Activated CD4-positive, alpha-beta T cell treated with anti-CD3 and anti-CD28 coated beads, Interleukin-2, amount 10 ng/mL, durations not matched to agents 7 days and 5 days (primary cell): Measurements from ENCODE around the gene GNG2. TPM values are rescaled to one million over a fixed set of nuclear protein-coding genes. Genes with fewer than 3 reads are reported as not detected.

Experiments used
- CTCF ChIA-PET: fragments of 350-600 bp; sonication (Branson Sonifier 250); formaldehyde crosslinking; loops from one replicate; lab custom pipeline; 2021; ENCODE audit warnings: antibody characterized with exemption; lab: Charles Lee
- POLR2A ChIA-PET: fragments of 350-600 bp; sonication (Branson Sonifier 250); formaldehyde crosslinking; loops from one replicate; lab custom pipeline; 2021; ENCODE audit warnings: antibody characterized with exemption; lab: Charles Lee
- DNase-seq: peaks from one replicate; pipeline ENCODE4 v3.0.0-alpha.2; 2020
- H3K27ac Mint-ChIP-seq: one replicate; pipeline ENCODE4 v1.8.0; 2021; ENCODE audit warnings: mild to moderate bottlenecking, moderate library complexity, mixed read lengths
- H3K27me3 Mint-ChIP-seq: one replicate; pipeline ENCODE4 v1.8.0; 2021; ENCODE audit warnings: mixed read lengths
- H3K36me3 Mint-ChIP-seq: one replicate; pipeline ENCODE4 v1.8.0; 2021; ENCODE audit warnings: low read depth, mixed read lengths
- H3K4me1 Mint-ChIP-seq: one replicate; pipeline ENCODE4 v1.8.0; 2021; ENCODE audit warnings: mixed read lengths
- H3K4me3 Mint-ChIP-seq: one replicate; pipeline ENCODE4 v1.8.0; 2021; ENCODE audit warnings: mild to moderate bottlenecking, moderate library complexity, mixed read lengths
- H3K9me3 Mint-ChIP-seq: one replicate; pipeline ENCODE4 v1.8.0; 2021; ENCODE audit warnings: mixed read lengths
- total RNA-seq, 2 experiments: library from RNA; stranded (reverse); gene quantifications; one replicate each; pipeline ENCODE4 v1.2.3, GENCODE V29; 2021

Gene GNG2
- total RNA-seq, 2 experiments from 2014 or later = 248 to 260 TPM

GRCh38 chr14:52008136-52008535 is 147.7 kb downstream of the GNG2 start:
- POLR2A ChIA-PET = no interaction called here

GRCh38 chr14:52010173-52010693 is 149.8 kb downstream of the GNG2 start:
- no peak overlapping the region for H3K4me3 Mint-ChIP-seq
- DNase-seq = no peak
- peaks cover 48% of the 10 kb centered on the region for H3K36me3 Mint-ChIP-seq
- H3K27me3 Mint-ChIP-seq = no peaks in the 10 kb centered on the region
- H3K4me1 Mint-ChIP-seq = no peaks in the 10 kb centered on the region
- H3K27ac Mint-ChIP-seq = no peak overlapping the region
- ChIA-PET CTCF (no interaction called here), POLR2A (no interaction called here)
- H3K9me3 Mint-ChIP-seq = no peaks in the 10 kb centered on the region

More at GRCh38 chr14:52008136-52008535, 147.7 kb downstream of the GNG2 start:
- DNase-seq = no peak
- Mint-ChIP-seq H3K27ac (no peak overlapping the region), H3K36me3 (peaks cover 63% of the 10 kb centered on the region), H3K4me3 (no peak overlapping the region), H3K27me3 (no peaks in the 10 kb centered on the region), H3K9me3 (no peaks in the 10 kb centered on the region), H3K4me1 (no peaks in the 10 kb centered on the region)
- CTCF ChIA-PET = no interaction called here

- Mint-ChIP-seq H3K4me1 (no peaks in the 10 kb centered on the region), H3K9me3 (no peaks in the 10 kb centered on the region), H3K36me3 (peaks cover 38% of the 10 kb centered on the region), H3K4me3 (no peak overlapping the region), H3K27ac (no peak overlapping the region), H3K27me3 (peaks cover 3% of the 10 kb centered on the region)
- CTCF ChIA-PET = no interaction called here
- DNase-seq = no peak
- POLR2A ChIA-PET = no interaction called here
Measured at GRCh38 chr14:52011523-52011922, 151.1 kb downstream of the GNG2 start.

GRCh38 chr14:52012635-52013034 is 152.2 kb downstream of the GNG2 start:
- H3K27ac Mint-ChIP-seq = no peak overlapping the region
- ChIA-PET CTCF (no interaction called here), POLR2A (no interaction called here)
- no peaks in the 10 kb centered on the region for H3K4me1 Mint-ChIP-seq
- H3K36me3 Mint-ChIP-seq = peaks cover 32% of the 10 kb centered on the region
- peaks cover 5% of the 10 kb centered on the region for H3K27me3 Mint-ChIP-seq
- no peak for DNase-seq
- H3K9me3 Mint-ChIP-seq = no peaks in the 10 kb centered on the region
- H3K4me3 Mint-ChIP-seq = no peak overlapping the region

- Mint-ChIP-seq H3K27me3 (peaks cover 5% of the 10 kb centered on the region), H3K36me3 (peaks cover 21% of the 10 kb centered on the region), H3K4me1 (no peaks in the 10 kb centered on the region), H3K9me3 (no peaks in the 10 kb centered on the region), H3K27ac (no peak overlapping the region), H3K4me3 (no peak overlapping the region)
- ChIA-PET POLR2A (no interaction called here), CTCF (no interaction called here)
- DNase-seq = no peak
Measured at GRCh38 chr14:52013984-52014600, 153.7 kb downstream of the GNG2 start.

- H3K4me3 Mint-ChIP-seq = no peak overlapping the region
- no peak overlapping the region for H3K27ac Mint-ChIP-seq
- peaks cover 15% of the 10 kb centered on the region for H3K36me3 Mint-ChIP-seq
- peaks cover 5% of the 10 kb centered on the region for H3K27me3 Mint-ChIP-seq
- H3K4me1 Mint-ChIP-seq = peaks cover 1% of the 10 kb centered on the region
- DNase-seq = no peak
- CTCF ChIA-PET = interaction anchor here (0.8 to 1.6 kb wide), 2 partner anchors 10 to 37 kb away, joined by 3 to 5 read pairs; no protein-coding TSS in a partner anchor
- POLR2A ChIA-PET = no interaction called here
- H3K9me3 Mint-ChIP-seq = no peaks in the 10 kb centered on the region
Measured at GRCh38 chr14:52014601-52015267, 154.3 kb downstream of the GNG2 start.

- Mint-ChIP-seq H3K27ac (no peak overlapping the region), H3K27me3 (peaks cover 5% of the 10 kb centered on the region), H3K36me3 (peaks cover 13% of the 10 kb centered on the region), H3K9me3 (no peaks in the 10 kb centered on the region), H3K4me1 (peaks cover 9% of the 10 kb centered on the region), H3K4me3 (no peak overlapping the region)
- CTCF ChIA-PET = interaction anchor here (0.8 to 1.6 kb wide), 3 partner anchors 9 to 38 kb away, joined by 3 to 5 read pairs (median 3); no protein-coding TSS in a partner anchor
- POLR2A ChIA-PET = no interaction called here
- no peak for DNase-seq
Measured at GRCh38 chr14:52015411-52016030, 155.1 kb downstream of the GNG2 start.

GRCh38 chr14:52018252-52018651 is 157.8 kb downstream of the GNG2 start:
- no peak overlapping the region for H3K4me3 Mint-ChIP-seq
- H3K9me3 Mint-ChIP-seq = peaks cover 4% of the 10 kb centered on the region
- CTCF ChIA-PET = no interaction called here
- peaks cover 5% of the 10 kb centered on the region for H3K27me3 Mint-ChIP-seq
- H3K36me3 Mint-ChIP-seq = peaks cover 4% of the 10 kb centered on the region
- no peak overlapping the region for H3K27ac Mint-ChIP-seq
- POLR2A ChIA-PET = no interaction called here
- no peak for DNase-seq
- H3K4me1 Mint-ChIP-seq = peaks cover 35% of the 10 kb centered on the region

GRCh38 chr14:52018970-52019369 is 158.6 kb downstream of the GNG2 start:
- peaks cover 5% of the 10 kb centered on the region for H3K9me3 Mint-ChIP-seq
- no peak overlapping the region for H3K4me3 Mint-ChIP-seq
- H3K36me3 Mint-ChIP-seq = peaks cover 4% of the 10 kb centered on the region
- POLR2A ChIA-PET = no interaction called here
- CTCF ChIA-PET = interaction anchor here (1.5 to 1.7 kb wide), 2 partner anchors 10 to 25 kb away, joined by 3 to 5 read pairs; no protein-coding TSS in a partner anchor
- H3K4me1 Mint-ChIP-seq = peaks cover 35% of the 10 kb centered on the region
- no peak for DNase-seq
- H3K27ac Mint-ChIP-seq = no peak overlapping the region
- peaks cover 5% of the 10 kb centered on the region for H3K27me3 Mint-ChIP-seq

Other genes with a start within 250 kb of the GNG2 start
- gene FRMD6, start 208.7 kb upstream of the GNG2 start, total RNA-seq = 1 to 10 TPM; 3.3 to 4.1 TPM
- gene RTRAF, start 128.9 kb downstream of the GNG2 start, total RNA-seq = 100 to 1,000 TPM; 194 to 217 TPM
- under 1 TPM; 0.30 to 0.33 TPM for gene NID2, start 208.4 kb downstream of the GNG2 start, total RNA-seq